AG04449 (cell line): ENCODE measurements around the gene PPARA.

Experiments
- CTCF ChIA-PET: fragments of 350-600 bp; formaldehyde crosslinking; extraction: SDS; loops from one replicate; lab custom pipeline; 2021; ENCODE audit warnings: antibody characterized with exemption; lab: Yijun Ruan, JAX
- POLR2A ChIA-PET: fragments of 400-600, 350-600 bp; formaldehyde crosslinking; extraction: SDS; loops from one replicate; lab custom pipeline; 2020; ENCODE audit warnings: antibody characterized with exemption, inconsistent platforms; lab: Yijun Ruan, JAX
- DNase-seq: peaks from one replicate; pipeline ENCODE4 v3.0.0-alpha.2; 2010; ENCODE audit warnings: low read depth, low spot score
- H3K4me3 ChIP-seq: 2 replicates; pipeline ENCODE4 v1.5.1; 2011; ENCODE audit warnings: low read depth, mild to moderate bottlenecking, control low read depth, low read length
- CTCF ChIP-seq: IDR thresholded peaks from one replicate; pipeline ENCODE4 v1.5.1; 2011; ENCODE audit warnings: mild to moderate bottlenecking, moderate library complexity, low read length, control low read depth, inconsistent platforms; ENCODE audit not compliant: insufficient read depth; ENCODE audit errors: missing control alignments

Gene PPARA

GRCh38 chr22:46251266-46251665, 100.9 kb downstream of the PPARA start:
- DNase-seq = no peak
- ChIA-PET CTCF (interaction anchor here (1.4 kb wide), 1 partner anchor 129 kb away, joined by 4 read pairs; no protein-coding TSS in a partner anchor), POLR2A (no interaction called here)
- peak overlapping the region; percentile 87 for H3K4me3 ChIP-seq
- TF ChIP-seq CTCF = no peak

- TF ChIP-seq CTCF = no peak
- no peak overlapping the region for H3K4me3 ChIP-seq
- POLR2A ChIA-PET = no interaction called here
- CTCF ChIA-PET = interaction anchor here (0.9 to 1.4 kb wide), 4 partner anchors 17 to 257 kb away, joined by 3 to 5 read pairs (median 4); partner anchors contain the start of gene TTC38
- no peak for DNase-seq
These were observed 101.6 kb downstream of the PPARA start for GRCh38 chr22:46251816-46252380.

GRCh38 chr22:46256358-46256958, 106.1 kb downstream of the PPARA start:
- TF ChIP-seq CTCF = no peak
- POLR2A ChIA-PET = no interaction called here
- H3K4me3 ChIP-seq = no peak overlapping the region
- DNase-seq = no peak
- CTCF ChIA-PET = interaction anchor here (0.6 kb wide), 1 partner anchor 38 kb away, joined by 3 read pairs; no protein-coding TSS in a partner anchor

GRCh38 chr22:46259374-46259773, 109.0 kb downstream of the PPARA start:
- ChIA-PET POLR2A (interaction anchor here (1.4 kb wide), 1 partner anchor 9 kb away, joined by 5 read pairs; the partner anchor contains the start of gene CDPF1), CTCF (interaction anchor here (2.1 kb wide), 1 partner anchor 8 kb away, joined by 4 read pairs; the partner anchor contains the start of gene TTC38)
- TF ChIP-seq CTCF = no peak
- no peak for DNase-seq
- H3K4me3 ChIP-seq = no peak overlapping the region

- POLR2A ChIA-PET = interaction anchor here (1.4 kb wide), 1 partner anchor 10 kb away, joined by 5 read pairs; the partner anchor contains the start of gene CDPF1
- CTCF ChIA-PET = interaction anchor here (2.1 kb wide), 1 partner anchor 8 kb away, joined by 4 read pairs; the partner anchor contains the start of gene TTC38
- no peak for DNase-seq
- no peak overlapping the region for H3K4me3 ChIP-seq
- TF ChIP-seq CTCF = no peak
These were observed 109.7 kb downstream of the PPARA start for GRCh38 chr22:46260038-46260437.
